ENCODE measurements around the gene MCM5.
"Not testable (repeated sequence)": the region's sequence is repeated elsewhere in the genome, so short reads cannot be mapped to it uniquely, and the experiment has no call there.

MCM5 gene

GRCh38 chr22:35457729-35458546 lies 58.0 kb downstream of the MCM5 start:
- no peaks in the 10 kb centered on the region for H3K27me3 ChIP-seq
- H3K4me2 ChIP-seq = no peak overlapping the region
- no peaks in the 10 kb centered on the region for H3K36me3 ChIP-seq
- no peak overlapping the region for H3K9ac ChIP-seq
- no peaks in the 10 kb centered on the region for H3K9me3 ChIP-seq (replicated peaks in 1 of 11)
- peaks cover 8 to 27% (median 14%) of the 10 kb centered on the region in 10 experiments for H3K4me1 ChIP-seq
- H3K4me3 ChIP-seq = no peak overlapping the region
- no peak overlapping the region for H3K27ac ChIP-seq
- TF ChIP-seq Cebpa-rat (IDR thresholded peaks at IDR 0.05) = no peak
- H4K20me1 ChIP-seq = no peaks in the 10 kb centered on the region; a peak in 2 of 22 replicates

GRCh38 chr22:35458547-35459422 lies 58.8 kb downstream of the MCM5 start:
- Histone ChIP-seq H3K9ac (no peak overlapping the region), H3K4me2 (no peak overlapping the region), H3K27ac (0 out of 22 replicates have a peak overlapping the region, but pooled peaks of 1 of the 11 experiments have one; percentile 16), H3K36me3 (peaks cover 0 to 5% (median 0%) of the 10 kb centered on the region in 11 experiments; a peak in 1 of 22 replicates), H4K20me1 (no peaks in the 10 kb centered on the region; a peak in 1 of 22 replicates), H3K4me3 (no peak overlapping the region), H3K9me3 (replicated peaks in 1 of 11) (peaks cover 0 to 7% (median 0%) of the 10 kb centered on the region in 11 experiments; a peak in 5 of 22 replicates), H3K27me3 (no peaks in the 10 kb centered on the region), H3K4me1 (peaks cover 11 to 30% (median 15%) of the 10 kb centered on the region in 10 experiments)
- no peak for TF ChIP-seq Cebpa-rat (IDR thresholded peaks at IDR 0.05)

GRCh38 chr22:35459423-35459894 lies 59.5 kb downstream of the MCM5 start:
- H3K27ac ChIP-seq = no peak overlapping the region
- H3K4me3 ChIP-seq = no peak overlapping the region
- peaks cover 11 to 32% (median 17%) of the 10 kb centered on the region in 10 experiments for H3K4me1 ChIP-seq
- H3K27me3 ChIP-seq = no peaks in the 10 kb centered on the region
- no peaks in the 10 kb centered on the region; a peak in 1 of 22 replicates for H4K20me1 ChIP-seq
- H3K9ac ChIP-seq = no peak overlapping the region
- H3K4me2 ChIP-seq = no peak overlapping the region
- no peak for TF ChIP-seq Cebpa-rat (IDR thresholded peaks at IDR 0.05)
- H3K36me3 ChIP-seq = peaks cover 0 to 5% (median 0%) of the 10 kb centered on the region in 11 experiments; a peak in 1 of 22 replicates
- H3K9me3 ChIP-seq (replicated peaks in 1 of 11) = peaks cover 0 to 9% (median 0%) of the 10 kb centered on the region in 11 experiments; a peak in 5 of 22 replicates

- not testable (repeated sequence) for H3K27ac ChIP-seq; H3K9me3 ChIP-seq (replicated peaks in 1 of 11); H3K4me3 ChIP-seq; H3K9ac ChIP-seq; H3K4me2 ChIP-seq; H3K36me3 ChIP-seq; H3K27me3 ChIP-seq; H4K20me1 ChIP-seq
- peaks cover 11 to 37% (median 22%) of the 10 kb centered on the region in 10 experiments for H3K4me1 ChIP-seq
These were observed 60.0 kb downstream of the MCM5 start for GRCh38 chr22:35459976-35460375.

- Histone ChIP-seq H3K9ac (peak overlapping the region in 2 of 11 experiments; percentile 31 to 44; a peak in 5 of 22 replicates), H3K4me1 (peaks cover 11 to 39% (median 23%) of the 10 kb centered on the region in 10 experiments), H3K36me3 (peaks cover 0 to 5% (median 0%) of the 10 kb centered on the region in 11 experiments; a peak in 1 of 22 replicates), H3K9me3 (replicated peaks in 1 of 11) (peaks cover 0 to 9% (median 0%) of the 10 kb centered on the region in 11 experiments; a peak in 5 of 22 replicates), H4K20me1 (no peaks in the 10 kb centered on the region), H3K27me3 (no peaks in the 10 kb centered on the region), H3K4me3 (no peak overlapping the region), H3K4me2 (peak overlapping the region in 9 of 11 experiments; percentile 14 to 54 (median 42); a peak in 13 of 22 replicates), H3K27ac (peak overlapping the region in 8 of 11 experiments; percentile 38 to 70 (median 52); a peak in 15 of 22 replicates)
- peak in 4 of 11 experiments; percentile 26 to 59 (median 38); a peak in 1 of 22 replicates for TF ChIP-seq Cebpa-rat (IDR thresholded peaks at IDR 0.05)
These were observed 60.7 kb downstream of the MCM5 start for GRCh38 chr22:35460688-35461087.

DNA sequence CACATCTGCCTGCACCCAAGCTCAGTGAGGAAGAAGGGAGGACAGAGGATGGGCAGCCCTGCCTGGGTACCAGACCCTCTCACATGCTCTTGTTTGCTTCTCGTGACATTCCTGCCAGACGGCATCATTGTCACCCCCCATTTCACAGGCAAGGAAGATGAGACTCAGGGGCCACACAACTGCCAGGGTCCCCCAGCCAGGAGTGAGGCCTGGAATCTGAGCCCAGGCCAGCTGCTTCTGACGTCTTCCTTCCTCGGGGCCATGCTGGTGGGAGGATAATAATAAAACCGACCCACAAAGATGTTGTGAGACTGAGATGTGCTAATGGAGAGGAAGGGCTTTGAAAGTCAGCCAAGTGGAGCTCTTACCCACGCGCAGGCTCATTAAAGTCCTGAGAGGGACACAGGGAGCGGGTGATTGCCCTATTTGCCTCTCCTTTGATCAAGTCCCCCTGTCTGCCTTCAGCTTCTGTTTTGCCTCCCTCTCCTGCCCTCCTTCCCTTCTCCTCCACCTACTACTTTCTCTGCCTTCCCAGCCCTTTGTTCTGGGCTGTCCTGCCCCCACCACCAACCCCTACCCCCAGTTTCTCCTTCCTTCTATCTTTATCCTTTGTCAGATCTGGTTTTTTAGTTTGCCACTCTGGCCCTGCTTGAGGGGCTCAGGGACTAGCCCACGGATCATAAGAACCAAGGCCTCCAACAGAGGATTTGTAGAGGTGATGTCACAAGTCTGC lies 62.7 kb downstream of the MCM5 start:
- Histone ChIP-seq H3K36me3 (peaks cover 0 to 5% (median 0%) of the 10 kb centered on the region in 11 experiments; a peak in 1 of 22 replicates), H3K4me2 (peak overlapping the region in 10 of 11 experiments; percentile 1 to 60 (median 44); a peak in 16 of 22 replicates), H3K4me3 (no peak overlapping the region), H3K9me3 (replicated peaks in 1 of 11) (peaks cover 0 to 9% (median 0%) of the 10 kb centered on the region in 11 experiments; a peak in 5 of 22 replicates), H3K9ac (peak overlapping the region in 2 of 11 experiments; percentile 14 to 41; a peak in 1 of 22 replicates), H3K27ac (peak overlapping the region in 6 of 11 experiments; percentile 10 to 43 (median 27); a peak in 9 of 22 replicates), H3K4me1 (peaks cover 11 to 40% (median 25%) of the 10 kb centered on the region in 10 experiments), H4K20me1 (no peaks in the 10 kb centered on the region), H3K27me3 (no peaks in the 10 kb centered on the region)
- TF ChIP-seq Cebpa-rat (IDR thresholded peaks at IDR 0.05) = no peak

DNA sequence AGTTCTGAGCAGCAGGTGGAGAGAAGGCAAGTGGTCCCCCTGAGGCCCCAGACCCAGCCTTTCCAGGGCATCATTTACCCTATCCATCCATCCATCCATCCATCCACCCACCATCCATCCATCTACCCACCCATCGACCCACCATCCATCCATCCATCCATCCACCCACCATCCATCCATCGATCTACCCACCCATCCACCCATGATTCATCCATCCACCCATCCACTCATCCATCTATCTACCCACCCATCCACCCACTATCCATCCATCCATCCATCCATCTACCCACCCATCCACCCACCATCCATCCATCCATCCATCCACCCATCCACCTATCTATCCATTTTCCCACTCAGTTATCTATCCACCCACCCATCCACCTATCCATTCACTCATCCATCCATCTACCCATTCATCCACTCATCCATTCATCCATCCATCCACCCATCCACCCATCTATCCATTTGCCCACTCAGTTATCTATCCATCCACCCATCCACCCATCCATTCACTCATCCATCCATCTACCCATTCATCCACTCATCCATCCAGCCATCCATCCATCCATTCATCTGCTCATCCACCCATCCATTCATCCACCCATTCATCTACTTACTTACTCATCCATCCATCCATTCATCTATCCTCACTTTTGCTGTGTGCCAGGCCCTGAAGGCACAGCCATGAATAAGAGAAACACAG lies 63.4 kb downstream of the MCM5 start:
- no peak overlapping the region for H3K4me3 ChIP-seq
- peak overlapping the region in 1 of 11 experiments; percentile 37; a peak in 2 of 22 replicates for H3K27ac ChIP-seq
- peak overlapping the region in 9 of 11 experiments; percentile 1 to 60 (median 49); a peak in 13 of 22 replicates for H3K4me2 ChIP-seq
- peaks cover 11 to 44% (median 29%) of the 10 kb centered on the region in 10 experiments for H3K4me1 ChIP-seq
- H4K20me1 ChIP-seq = no peaks in the 10 kb centered on the region
- H3K27me3 ChIP-seq = no peaks in the 10 kb centered on the region
- no peak for TF ChIP-seq Cebpa-rat (IDR thresholded peaks at IDR 0.05)
- peaks cover 0 to 5% (median 0%) of the 10 kb centered on the region in 11 experiments; a peak in 1 of 22 replicates for H3K36me3 ChIP-seq
- no peak overlapping the region for H3K9ac ChIP-seq
- H3K9me3 ChIP-seq (replicated peaks in 1 of 11) = peaks cover 0 to 9% (median 0%) of the 10 kb centered on the region in 11 experiments; a peak in 5 of 22 replicates
